ENCODE data around the gene SERGEF. TPM values are rescaled to one million over a fixed set of nuclear protein-coding genes. Genes with fewer than 3 reads are reported as not detected.

Gene SERGEF
- total and polyA plus RNA-seq, 8 donors, result 16.2 to 26.1 (median 19.7) TPM

DNA sequence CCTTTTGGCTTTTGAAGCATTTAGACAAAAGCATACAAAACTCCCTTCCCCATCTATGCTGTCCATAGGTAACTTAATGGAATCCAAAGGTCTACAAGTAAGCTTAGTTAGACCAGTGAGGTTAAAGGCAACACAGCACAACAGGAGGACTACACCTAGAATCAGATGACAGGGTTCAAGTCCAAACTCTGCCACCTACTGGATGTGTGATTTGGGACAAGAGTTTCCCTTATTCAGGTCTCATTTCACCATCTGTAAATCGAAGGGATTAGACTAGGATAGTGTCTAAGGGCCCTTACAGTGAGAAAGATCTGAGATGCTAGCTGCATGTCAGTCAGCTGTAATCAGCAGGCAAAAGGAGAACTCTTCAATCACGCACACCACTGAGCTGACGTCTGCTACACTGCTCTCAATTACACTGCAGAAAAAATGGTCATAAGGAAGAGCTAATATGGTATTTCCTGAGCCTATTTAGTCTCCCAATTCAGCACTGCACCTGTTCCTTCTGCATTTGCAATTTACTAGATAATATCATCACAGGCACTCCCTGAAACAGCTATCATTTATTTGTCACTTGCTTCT lies 82.2 kb downstream of the SERGEF start:
- intact Hi-C loops (cut with DNase I), result no loop called here
- Histone ChIP-seq H3K36me3 (peaks cover 0 to 3% of the 10 kb centered on the region in 2 donors), H3K9me3 (no peaks in the 10 kb centered on the region), H3K27ac (no peak overlapping the region), H3K4me3 (no peak overlapping the region), H3K4me1 (no peaks in the 10 kb centered on the region), H3K27me3 (no peaks in the 10 kb centered on the region)
- TF ChIP-seq, protein P1, sequence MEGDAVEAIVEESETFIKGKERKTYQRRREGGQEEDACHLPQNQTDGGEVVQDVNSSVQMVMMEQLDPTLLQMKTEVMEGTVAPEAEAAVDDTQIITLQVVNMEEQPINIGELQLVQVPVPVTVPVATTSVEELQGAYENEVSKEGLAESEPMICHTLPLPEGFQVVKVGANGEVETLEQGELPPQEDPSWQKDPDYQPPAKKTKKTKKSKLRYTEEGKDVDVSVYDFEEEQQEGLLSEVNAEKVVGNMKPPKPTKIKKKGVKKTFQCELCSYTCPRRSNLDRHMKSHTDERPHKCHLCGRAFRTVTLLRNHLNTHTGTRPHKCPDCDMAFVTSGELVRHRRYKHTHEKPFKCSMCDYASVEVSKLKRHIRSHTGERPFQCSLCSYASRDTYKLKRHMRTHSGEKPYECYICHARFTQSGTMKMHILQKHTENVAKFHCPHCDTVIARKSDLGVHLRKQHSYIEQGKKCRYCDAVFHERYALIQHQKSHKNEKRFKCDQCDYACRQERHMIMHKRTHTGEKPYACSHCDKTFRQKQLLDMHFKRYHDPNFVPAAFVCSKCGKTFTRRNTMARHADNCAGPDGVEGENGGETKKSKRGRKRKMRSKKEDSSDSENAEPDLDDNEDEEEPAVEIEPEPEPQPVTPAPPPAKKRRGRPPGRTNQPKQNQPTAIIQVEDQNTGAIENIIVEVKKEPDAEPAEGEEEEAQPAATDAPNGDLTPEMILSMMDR (IDR thresholded peaks at IDR 0.05), result no peak
- DNase-seq (no peak), ATAC-seq (no peak)

DNA sequence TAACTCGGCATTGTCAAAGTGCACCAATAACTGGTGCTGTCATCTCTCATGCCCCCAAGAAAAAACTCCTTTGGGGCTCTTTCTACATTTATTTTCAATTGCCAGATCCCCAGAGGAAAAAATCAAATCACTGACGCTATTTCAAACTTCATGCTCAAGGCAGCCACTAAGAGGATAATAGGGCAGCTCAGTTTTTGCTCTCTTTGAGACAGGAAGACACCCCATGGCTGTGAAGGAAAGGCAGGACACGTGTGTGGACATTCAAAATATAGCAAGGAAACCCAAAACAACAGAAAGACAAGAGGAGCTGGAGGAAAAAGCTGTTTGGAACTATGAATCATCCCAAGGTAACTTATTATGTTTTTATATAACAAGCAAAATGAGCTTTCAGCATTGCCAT lies 83.7 kb downstream of the SERGEF start:
- TF ChIP-seq, protein P1 (IDR thresholded peaks at IDR 0.05), result no peak
- H3K9me3 ChIP-seq, result no peaks in the 10 kb centered on the region
- H3K27ac ChIP-seq, result no peak overlapping the region
- ATAC-seq (no peak), DNase-seq (no peak)
- no peaks in the 10 kb centered on the region for H3K4me1 ChIP-seq
- no peaks in the 10 kb centered on the region for H3K27me3 ChIP-seq
- no peak overlapping the region for H3K4me3 ChIP-seq
- intact Hi-C loops (cut with DNase I), result no loop called here
- H3K36me3 ChIP-seq, result peaks cover 0 to 3% of the 10 kb centered on the region in 2 donors

DNA sequence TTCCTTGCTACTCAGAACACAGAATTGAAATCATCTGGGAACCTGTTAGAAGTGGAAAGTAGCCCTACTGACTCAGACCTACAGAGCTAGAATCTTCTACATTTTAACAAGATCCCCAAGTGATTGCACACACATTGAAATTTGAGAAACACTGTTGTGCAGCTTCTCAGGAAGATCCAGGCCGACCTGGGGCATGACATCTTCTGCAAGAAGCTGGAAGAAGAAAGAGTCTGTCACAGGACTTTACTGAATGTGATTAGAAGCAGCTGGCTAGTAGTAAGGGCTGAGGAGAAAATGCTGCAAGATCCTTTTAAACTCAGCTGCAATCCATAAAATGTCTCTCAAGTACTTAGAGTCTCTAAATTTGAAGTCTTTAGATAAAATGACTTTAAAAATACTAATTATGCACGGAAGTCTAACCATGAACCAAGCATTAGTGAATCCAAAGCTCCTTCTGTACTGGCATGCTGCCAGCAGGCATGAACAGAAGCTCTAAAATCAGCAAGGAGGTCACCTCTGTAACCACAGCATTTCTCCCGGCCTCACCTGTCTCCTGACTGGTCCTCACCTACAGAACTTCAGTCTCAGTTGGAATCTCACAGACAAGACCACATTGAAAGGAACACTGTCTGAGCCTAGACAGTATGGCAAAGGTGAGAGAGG lies 85.0 kb downstream of the SERGEF start:
- Histone ChIP-seq H3K27ac (no peak overlapping the region), H3K4me3 (no peak overlapping the region), H3K9me3 (no peaks in the 10 kb centered on the region), H3K27me3 (no peaks in the 10 kb centered on the region), H3K36me3 (peaks cover 0 to 3% of the 10 kb centered on the region in 2 donors), H3K4me1 (peaks cover 0 to 3% of the 10 kb centered on the region in 2 donors)
- peak in 2 of 4 donors; percentile 39 to 41 for DNase-seq
- no peak for ATAC-seq
- intact Hi-C loops (cut with DNase I), result no loop called here
- TF ChIP-seq, protein P1 (IDR thresholded peaks at IDR 0.05), result no peak

DNA sequence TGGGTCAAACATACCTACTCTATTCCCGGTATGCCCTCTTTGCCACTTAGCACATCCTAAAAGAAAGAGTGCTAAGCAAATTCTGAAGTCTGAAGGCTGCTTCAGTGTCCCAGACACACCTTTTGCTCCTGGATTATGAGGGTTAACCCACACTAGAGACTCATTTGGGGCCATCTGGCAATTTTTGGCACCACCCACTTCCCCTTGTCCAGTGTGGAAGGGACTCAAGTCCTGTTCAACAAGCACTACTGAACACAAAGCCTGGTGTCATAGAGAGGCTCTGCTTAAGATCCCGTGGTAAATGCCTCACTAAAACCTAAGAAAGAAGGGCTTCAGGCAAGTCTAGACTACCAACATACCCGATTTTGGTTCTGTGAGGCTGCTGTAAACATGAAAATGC lies 85.8 kb downstream of the SERGEF start:
- ATAC-seq (no peak), DNase-seq (no peak)
- Histone ChIP-seq H3K9me3 (no peaks in the 10 kb centered on the region), H3K4me3 (no peak overlapping the region), H3K4me1 (peaks cover 2 to 8% of the 10 kb centered on the region in 2 donors), H3K27me3 (no peaks in the 10 kb centered on the region), H3K27ac (no peak overlapping the region), H3K36me3 (peaks cover 0 to 2% of the 10 kb centered on the region in 2 donors)
- intact Hi-C loops (cut with DNase I), result no loop called here
- TF ChIP-seq, protein P1 (IDR thresholded peaks at IDR 0.05), result no peak

DNA sequence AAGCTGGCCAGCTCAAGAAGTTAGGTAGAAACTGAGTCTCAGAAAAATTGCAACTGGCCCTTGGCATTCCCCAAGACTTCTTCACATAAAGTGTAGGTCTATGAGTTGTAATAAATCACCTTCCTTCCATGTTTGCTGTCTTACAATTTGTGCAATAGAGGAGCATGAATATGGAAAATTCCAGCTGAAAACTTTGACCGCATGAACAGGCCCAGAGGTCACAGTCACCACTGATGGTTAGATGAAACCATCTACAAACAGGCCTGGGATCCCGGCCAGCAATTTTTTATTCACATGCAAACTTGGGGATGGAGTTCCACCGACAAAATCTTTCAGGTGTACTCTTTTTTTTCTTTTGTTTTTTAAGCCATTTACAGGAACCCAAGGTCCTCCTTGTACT lies 88.1 kb downstream of the SERGEF start:
- Histone ChIP-seq H3K27me3 (no peaks in the 10 kb centered on the region), H3K36me3 (no peaks in the 10 kb centered on the region), H3K9me3 (no peaks in the 10 kb centered on the region), H3K4me3 (no peak overlapping the region), H3K27ac (no peak overlapping the region), H3K4me1 (peaks cover 8% of the 10 kb centered on the region in 2 donors)
- TF ChIP-seq, protein P1 (IDR thresholded peaks at IDR 0.05), result no peak
- DNase-seq, result no peak
- intact Hi-C loops (cut with DNase I), result no loop called here
- no peak for ATAC-seq

Measured in left lung (tissue), 10 donors.